ENCODE results near the gene PJA1.

PJA1 gene

DNA sequence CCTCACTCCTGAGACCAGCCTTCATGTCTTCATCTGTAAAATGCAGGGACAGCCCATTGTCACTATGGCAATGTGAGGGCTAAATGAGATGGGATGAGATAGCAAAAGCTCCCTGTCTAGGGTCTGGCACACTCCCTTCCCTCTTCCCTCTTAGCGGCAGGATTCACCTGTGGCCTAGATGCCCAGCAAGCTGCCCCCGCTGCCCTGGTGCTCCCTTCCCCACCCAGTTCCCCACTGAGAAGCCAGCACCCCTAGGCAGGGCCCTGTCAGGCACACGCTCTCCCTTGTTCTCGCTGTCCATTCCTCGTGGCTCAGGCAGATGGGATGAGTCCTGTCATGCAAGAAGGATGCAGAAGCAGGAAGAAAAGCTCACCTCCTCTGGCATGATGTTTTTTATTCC lies 49.2 kb upstream of the PJA1 start (continued):
- TF ChIP-seq KLF9 (tag by site-specific recombination; IDR thresholded peaks at IDR 0.05; ENCODE audit: low read depth) = no peak

DNA sequence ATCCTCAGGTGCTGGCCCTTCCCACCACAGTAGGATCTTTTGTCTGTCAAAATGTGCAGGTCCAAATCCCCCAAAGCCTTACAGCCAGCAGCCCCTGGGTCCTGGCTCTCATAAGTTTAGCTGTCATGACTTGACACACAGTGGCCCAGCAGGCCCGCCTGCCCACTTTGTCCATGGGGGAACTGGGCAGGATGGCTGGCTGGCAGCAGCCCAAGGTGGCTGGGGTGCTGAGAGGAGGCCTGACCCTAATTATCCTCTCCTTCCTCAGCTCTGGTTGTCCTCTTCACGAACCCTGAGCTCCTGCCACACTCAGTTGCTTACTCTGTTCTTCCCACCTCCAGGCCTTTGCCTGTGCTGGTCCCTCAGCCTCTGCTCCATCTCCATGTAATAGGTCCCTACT lies 46.4 kb upstream of the PJA1 start:
- POLR2A ChIA-PET = no interaction called here

GRCh38 chrX:69210581-69210980 lies 45.3 kb upstream of the PJA1 start:
- ChIA-PET POLR2A (interaction anchor here (0.6 to 1.2 kb wide), 2 partner anchors 24 to 382 kb away, joined by 3 to 7 read pairs; partner anchors contain the start of gene EFNB1), CTCF (interaction anchor here (1.1 to 2.0 kb wide), 3 partner anchors 11 to 383 kb away, joined by 3 to 7 read pairs (median 5); no protein-coding TSS in a partner anchor)
- Histone ChIP-seq H3K4me3 (ENCODE audit: low read depth, low read length) (no peak overlapping the region), H3K9me3 (ENCODE audit: control insufficient read depth, insufficient read depth, low read depth, low read length) (no peaks in the 10 kb centered on the region; the same call in 1 of the 2 replicates), H3K36me3 (ENCODE audit: control insufficient read depth in 2 of 2, insufficient read depth in 1 of 2, low read length in 2 of 2) (no peaks in the 10 kb centered on the region), H3K4me1 (ENCODE audit: control insufficient read depth, insufficient read depth, low read length) (no peaks in the 10 kb centered on the region), H3K27ac (ENCODE audit: extremely low read depth, low read depth, low read length) (no peak overlapping the region)
- TF ChIP-seq, protein P1, sequence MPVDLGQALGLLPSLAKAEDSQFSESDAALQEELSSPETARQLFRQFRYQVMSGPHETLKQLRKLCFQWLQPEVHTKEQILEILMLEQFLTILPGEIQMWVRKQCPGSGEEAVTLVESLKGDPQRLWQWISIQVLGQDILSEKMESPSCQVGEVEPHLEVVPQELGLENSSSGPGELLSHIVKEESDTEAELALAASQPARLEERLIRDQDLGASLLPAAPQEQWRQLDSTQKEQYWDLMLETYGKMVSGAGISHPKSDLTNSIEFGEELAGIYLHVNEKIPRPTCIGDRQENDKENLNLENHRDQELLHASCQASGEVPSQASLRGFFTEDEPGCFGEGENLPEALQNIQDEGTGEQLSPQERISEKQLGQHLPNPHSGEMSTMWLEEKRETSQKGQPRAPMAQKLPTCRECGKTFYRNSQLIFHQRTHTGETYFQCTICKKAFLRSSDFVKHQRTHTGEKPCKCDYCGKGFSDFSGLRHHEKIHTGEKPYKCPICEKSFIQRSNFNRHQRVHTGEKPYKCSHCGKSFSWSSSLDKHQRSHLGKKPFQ (tag by site-specific recombination; IDR thresholded peaks at IDR 0.05) = no peak
- TF ChIP-seq, protein P2, sequence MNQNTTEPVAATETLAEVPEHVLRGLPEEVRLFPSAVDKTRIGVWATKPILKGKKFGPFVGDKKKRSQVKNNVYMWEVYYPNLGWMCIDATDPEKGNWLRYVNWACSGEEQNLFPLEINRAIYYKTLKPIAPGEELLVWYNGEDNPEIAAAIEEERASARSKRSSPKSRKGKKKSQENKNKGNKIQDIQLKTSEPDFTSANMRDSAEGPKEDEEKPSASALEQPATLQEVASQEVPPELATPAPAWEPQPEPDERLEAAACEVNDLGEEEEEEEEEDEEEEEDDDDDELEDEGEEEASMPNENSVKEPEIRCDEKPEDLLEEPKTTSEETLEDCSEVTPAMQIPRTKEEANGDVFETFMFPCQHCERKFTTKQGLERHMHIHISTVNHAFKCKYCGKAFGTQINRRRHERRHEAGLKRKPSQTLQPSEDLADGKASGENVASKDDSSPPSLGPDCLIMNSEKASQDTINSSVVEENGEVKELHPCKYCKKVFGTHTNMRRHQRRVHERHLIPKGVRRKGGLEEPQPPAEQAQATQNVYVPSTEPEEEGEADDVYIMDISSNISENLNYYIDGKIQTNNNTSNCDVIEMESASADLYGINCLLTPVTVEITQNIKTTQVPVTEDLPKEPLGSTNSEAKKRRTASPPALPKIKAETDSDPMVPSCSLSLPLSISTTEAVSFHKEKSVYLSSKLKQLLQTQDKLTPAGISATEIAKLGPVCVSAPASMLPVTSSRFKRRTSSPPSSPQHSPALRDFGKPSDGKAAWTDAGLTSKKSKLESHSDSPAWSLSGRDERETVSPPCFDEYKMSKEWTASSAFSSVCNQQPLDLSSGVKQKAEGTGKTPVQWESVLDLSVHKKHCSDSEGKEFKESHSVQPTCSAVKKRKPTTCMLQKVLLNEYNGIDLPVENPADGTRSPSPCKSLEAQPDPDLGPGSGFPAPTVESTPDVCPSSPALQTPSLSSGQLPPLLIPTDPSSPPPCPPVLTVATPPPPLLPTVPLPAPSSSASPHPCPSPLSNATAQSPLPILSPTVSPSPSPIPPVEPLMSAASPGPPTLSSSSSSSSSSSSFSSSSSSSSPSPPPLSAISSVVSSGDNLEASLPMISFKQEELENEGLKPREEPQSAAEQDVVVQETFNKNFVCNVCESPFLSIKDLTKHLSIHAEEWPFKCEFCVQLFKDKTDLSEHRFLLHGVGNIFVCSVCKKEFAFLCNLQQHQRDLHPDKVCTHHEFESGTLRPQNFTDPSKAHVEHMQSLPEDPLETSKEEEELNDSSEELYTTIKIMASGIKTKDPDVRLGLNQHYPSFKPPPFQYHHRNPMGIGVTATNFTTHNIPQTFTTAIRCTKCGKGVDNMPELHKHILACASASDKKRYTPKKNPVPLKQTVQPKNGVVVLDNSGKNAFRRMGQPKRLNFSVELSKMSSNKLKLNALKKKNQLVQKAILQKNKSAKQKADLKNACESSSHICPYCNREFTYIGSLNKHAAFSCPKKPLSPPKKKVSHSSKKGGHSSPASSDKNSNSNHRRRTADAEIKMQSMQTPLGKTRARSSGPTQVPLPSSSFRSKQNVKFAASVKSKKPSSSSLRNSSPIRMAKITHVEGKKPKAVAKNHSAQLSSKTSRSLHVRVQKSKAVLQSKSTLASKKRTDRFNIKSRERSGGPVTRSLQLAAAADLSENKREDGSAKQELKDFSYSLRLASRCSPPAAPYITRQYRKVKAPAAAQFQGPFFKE (tag by site-specific recombination; IDR thresholded peaks at IDR 0.05; ENCODE audit: borderline replicate concordance) = no peak
- no peak for TF ChIP-seq ZNF24 (tag by site-specific recombination; IDR thresholded peaks at IDR 0.05)
- no peak for TF ChIP-seq MZF1 (tag by site-specific recombination; IDR thresholded peaks at IDR 0.05; ENCODE audit: borderline replicate concordance)
- no peak for TF ChIP-seq ZNF175 (tag by site-specific recombination; IDR thresholded peaks at IDR 0.05)
- TF ChIP-seq, protein P3, sequence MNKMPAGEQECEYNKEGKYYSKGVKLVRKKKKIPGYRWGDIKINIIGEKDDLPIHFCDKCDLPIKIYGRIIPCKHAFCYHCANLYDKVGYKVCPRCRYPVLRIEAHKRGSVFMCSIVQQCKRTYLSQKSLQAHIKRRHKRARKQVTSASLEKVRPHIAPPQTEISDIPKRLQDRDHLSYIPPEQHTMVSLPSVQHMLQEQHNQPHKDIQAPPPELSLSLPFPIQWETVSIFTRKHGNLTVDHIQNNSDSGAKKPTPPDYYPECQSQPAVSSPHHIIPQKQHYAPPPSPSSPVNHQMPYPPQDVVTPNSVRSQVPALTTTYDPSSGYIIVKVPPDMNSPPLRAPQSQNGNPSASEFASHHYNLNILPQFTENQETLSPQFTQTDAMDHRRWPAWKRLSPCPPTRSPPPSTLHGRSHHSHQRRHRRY (tag by site-specific recombination; IDR thresholded peaks at IDR 0.05) = no peak
- TF ChIP-seq ZNF404 (tag by site-specific recombination; IDR thresholded peaks at IDR 0.05) = no peak
- TF ChIP-seq, protein P4, sequence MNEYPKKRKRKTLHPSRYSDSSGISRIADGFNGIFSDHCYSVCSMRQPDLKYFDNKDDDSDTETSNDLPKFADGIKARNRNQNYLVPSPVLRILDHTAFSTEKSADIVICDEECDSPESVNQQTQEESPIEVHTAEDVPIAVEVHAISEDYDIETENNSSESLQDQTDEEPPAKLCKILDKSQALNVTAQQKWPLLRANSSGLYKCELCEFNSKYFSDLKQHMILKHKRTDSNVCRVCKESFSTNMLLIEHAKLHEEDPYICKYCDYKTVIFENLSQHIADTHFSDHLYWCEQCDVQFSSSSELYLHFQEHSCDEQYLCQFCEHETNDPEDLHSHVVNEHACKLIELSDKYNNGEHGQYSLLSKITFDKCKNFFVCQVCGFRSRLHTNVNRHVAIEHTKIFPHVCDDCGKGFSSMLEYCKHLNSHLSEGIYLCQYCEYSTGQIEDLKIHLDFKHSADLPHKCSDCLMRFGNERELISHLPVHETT (tag by site-specific recombination; IDR thresholded peaks at IDR 0.05) = no peak
- no peak for TF ChIP-seq ZBTB48 (tag by site-specific recombination; IDR thresholded peaks at IDR 0.05)
- TF ChIP-seq ZNF48 (tag by site-specific recombination; IDR thresholded peaks at IDR 0.05) = no peak
- TF ChIP-seq ZNF16 (tag by site-specific recombination; IDR thresholded peaks at IDR 0.05; ENCODE audit: low read depth) = no peak

More for the DNA sequence above, 46.4 kb upstream of the PJA1 start:
- Histone ChIP-seq H3K36me3 (ENCODE audit: control insufficient read depth in 2 of 2, insufficient read depth in 1 of 2, low read length in 2 of 2) (no peaks in the 10 kb centered on the region), H3K9me3 (ENCODE audit: control insufficient read depth, insufficient read depth, low read depth, low read length) (no peaks in the 10 kb centered on the region; the same call in 1 of the 2 replicates), H3K27ac (ENCODE audit: extremely low read depth, low read depth, low read length) (no peak overlapping the region), H3K4me1 (ENCODE audit: control insufficient read depth, insufficient read depth, low read length) (no peaks in the 10 kb centered on the region), H3K4me3 (ENCODE audit: low read depth, low read length) (no peak overlapping the region)
- CTCF ChIA-PET = interaction anchor here (0.5 to 2.0 kb wide), 3 partner anchors 10 to 384 kb away, joined by 3 to 7 read pairs (median 5); no protein-coding TSS in a partner anchor
- no peak for TF ChIP-seq ZNF174 (tag by site-specific recombination; IDR thresholded peaks at IDR 0.05)
- no peak for TF ChIP-seq ZNF558 (tag by site-specific recombination; IDR thresholded peaks at IDR 0.05)
- no peak for TF ChIP-seq OSR2 (tag by site-specific recombination; IDR thresholded peaks at IDR 0.05)
- no peak for TF ChIP-seq ZSCAN30 (tag by site-specific recombination; IDR thresholded peaks at IDR 0.05)
- no peak for TF ChIP-seq ZNF561 (tag by site-specific recombination; IDR thresholded peaks at IDR 0.05; ENCODE audit: borderline replicate concordance)
- TF ChIP-seq ZNF248 (tag by site-specific recombination; IDR thresholded peaks at IDR 0.05) = no peak
- no peak for TF ChIP-seq ZBTB8A (tag by site-specific recombination; IDR thresholded peaks at IDR 0.05)
- no peak for TF ChIP-seq BCL6B (tag by site-specific recombination; IDR thresholded peaks at IDR 0.05)
- no peak for TF ChIP-seq ZNF223 (tag by site-specific recombination; IDR thresholded peaks at IDR 0.05)
- TF ChIP-seq ZEB2 (tag by site-specific recombination; IDR thresholded peaks at IDR 0.05) = no peak
- no peak for TF ChIP-seq ZNF202 (tag by site-specific recombination; IDR thresholded peaks at IDR 0.05; ENCODE audit: borderline replicate concordance)
- TF ChIP-seq, protein P5, sequence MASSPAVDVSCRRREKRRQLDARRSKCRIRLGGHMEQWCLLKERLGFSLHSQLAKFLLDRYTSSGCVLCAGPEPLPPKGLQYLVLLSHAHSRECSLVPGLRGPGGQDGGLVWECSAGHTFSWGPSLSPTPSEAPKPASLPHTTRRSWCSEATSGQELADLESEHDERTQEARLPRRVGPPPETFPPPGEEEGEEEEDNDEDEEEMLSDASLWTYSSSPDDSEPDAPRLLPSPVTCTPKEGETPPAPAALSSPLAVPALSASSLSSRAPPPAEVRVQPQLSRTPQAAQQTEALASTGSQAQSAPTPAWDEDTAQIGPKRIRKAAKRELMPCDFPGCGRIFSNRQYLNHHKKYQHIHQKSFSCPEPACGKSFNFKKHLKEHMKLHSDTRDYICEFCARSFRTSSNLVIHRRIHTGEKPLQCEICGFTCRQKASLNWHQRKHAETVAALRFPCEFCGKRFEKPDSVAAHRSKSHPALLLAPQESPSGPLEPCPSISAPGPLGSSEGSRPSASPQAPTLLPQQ (tag by site-specific recombination; IDR thresholded peaks at IDR 0.05) = no peak
- no peak for TF ChIP-seq BCL11B (tag by site-specific recombination; IDR thresholded peaks at IDR 0.05; ENCODE audit: low read depth)
- TF ChIP-seq ZNF292 (tag by site-specific recombination; IDR thresholded peaks at IDR 0.05; ENCODE audit: borderline replicate concordance, low read depth) = no peak
